Thymus (tissue), 11 donors: ENCODE data around the gene CD8B2. TPM values are rescaled to one million over a fixed set of nuclear protein-coding genes. Genes with fewer than 3 reads are reported as not detected.

Experiments
- DNase-seq, 9 donors: peaks; one replicate each; pipeline ENCODE4 v3.0.0-alpha.2; 2013; ENCODE audit warnings: low spot score in 9 of 9, low read depth in 6 of 9, missing footprints in 1 of 9
- H3K27ac ChIP-seq, 2 donors: one replicate each; pipeline ENCODE4 v1.5.1; 2013; ENCODE audit warnings: control low read depth in 1 of 2, low read depth in 1 of 2, low read length in 1 of 2, mild to moderate bottlenecking in 1 of 2, moderate library complexity in 1 of 2
- H3K27me3 ChIP-seq, 2 donors: one replicate each; pipeline ENCODE4 v1.5.1; 2013; ENCODE audit warnings: low read length in 1 of 2; ENCODE audit not compliant: control insufficient read depth in 2 of 2, insufficient read depth in 1 of 2
- H3K36me3 ChIP-seq, 2 donors: one replicate each; pipeline ENCODE4 v1.5.1; 2013; ENCODE audit warnings: low read length in 1 of 2, mild to moderate bottlenecking in 1 of 2, moderate library complexity in 1 of 2; ENCODE audit not compliant: control insufficient read depth in 2 of 2, insufficient read depth in 2 of 2
- H3K4me1 ChIP-seq, 2 donors: one replicate each; pipeline ENCODE4 v1.5.1; 2013; ENCODE audit warnings: low read length in 2 of 2; ENCODE audit not compliant: control insufficient read depth in 2 of 2, insufficient read depth in 2 of 2
- H3K4me3 ChIP-seq, 2 donors: one replicate each; pipeline ENCODE4 v1.5.1; 2013; ENCODE audit warnings: low read length in 2 of 2, control low read depth in 1 of 2, mild to moderate bottlenecking in 1 of 2
- H3K9me3 ChIP-seq, 2 donors: one replicate each; pipeline ENCODE4 v1.5.1; 2013; ENCODE audit warnings: low read length in 1 of 2, mild to moderate bottlenecking in 1 of 2; ENCODE audit not compliant: control insufficient read depth in 2 of 2, insufficient read depth in 1 of 2
- WGBS: extraction: QIAGEN DNeasy Blood & Tissue Kit; methylation state at CpG from one replicate; pipeline ENCODE4 v1.1.7; 2013; 5-methylcytosine and 5-hydroxymethylcytosine counted together
- polyA plus RNA-seq: library from polyadenylated mRNA; stranded (reverse); fragments of 200-250 nt; gene quantifications from one replicate; pipeline ENCODE4 v1.2.3, GENCODE V29; 2013
- total RNA-seq: library from RNA; stranded (reverse); fragments of 120-200 nt; gene quantifications from one replicate; pipeline ENCODE4 v1.2.4, GENCODE V29; 2013
- donor health status: healthy.

The CD8B2 gene
- total and polyA plus RNA-seq, 2 donors, result 6.3 to 22.1 TPM

DNA sequence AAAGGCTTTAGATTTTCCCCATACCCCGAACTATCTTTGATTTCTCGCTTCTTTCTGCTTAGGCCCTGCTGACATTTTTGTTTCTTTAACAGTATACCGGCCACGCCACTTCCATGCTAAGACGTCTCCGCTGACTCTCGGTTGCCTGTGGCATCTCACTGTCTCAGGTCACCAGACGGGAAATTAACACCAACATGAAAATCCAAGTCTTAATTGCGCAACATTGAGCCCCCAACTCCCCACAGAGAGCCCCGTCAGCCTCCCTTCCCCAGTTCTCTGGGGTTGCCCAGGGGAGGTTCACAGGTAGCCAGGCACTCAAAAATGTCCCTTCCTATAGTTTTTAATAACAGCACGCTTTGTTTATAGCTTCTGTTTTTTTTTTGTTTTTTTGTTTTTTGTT is 30.2 kb downstream of the CD8B2 start:
- no peak overlapping the region for H3K4me3 ChIP-seq
- no peaks in the 10 kb centered on the region for H3K9me3 ChIP-seq
- peaks cover under 1 to 1% of the 10 kb centered on the region in 2 donors for H3K4me1 ChIP-seq
- WGBS, result 98% methylated on average over 11 of the region's 11 CpGs
- no peaks in the 10 kb centered on the region for H3K36me3 ChIP-seq
- DNase-seq, result no peak
- H3K27me3 ChIP-seq, result no peaks in the 10 kb centered on the region
- H3K27ac ChIP-seq, result no peak overlapping the region

DNA sequence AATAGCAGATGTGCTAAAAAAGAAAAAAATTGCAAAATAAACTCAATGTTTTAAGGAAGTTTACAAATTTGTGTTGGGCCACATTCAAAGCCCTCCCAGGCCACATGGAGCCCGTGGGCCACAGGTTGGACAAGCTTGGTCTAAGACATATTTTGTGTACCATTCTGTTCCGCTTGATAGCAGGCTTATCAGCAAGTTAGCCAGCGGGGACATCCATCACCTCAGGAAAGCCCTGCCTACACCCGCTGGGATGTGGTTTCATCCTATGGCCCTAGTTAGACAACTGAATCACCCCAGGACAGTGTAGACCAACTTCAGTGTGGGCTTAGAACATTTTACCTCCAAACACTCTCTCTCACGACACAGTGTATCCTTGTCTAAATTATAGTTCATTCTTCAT is 32.6 kb downstream of the CD8B2 start:
- 79% methylated on average over 5 of the region's 5 CpGs for WGBS
- H3K36me3 ChIP-seq, result no peaks in the 10 kb centered on the region

GRCh38 chr2:106521016-106521415 is 33.9 kb downstream of the CD8B2 start:
- Histone ChIP-seq H3K27ac (no peak overlapping the region), H3K9me3 (peaks cover 0 to 8% of the 10 kb centered on the region in 2 donors), H3K4me3 (no peak overlapping the region), H3K4me1 (no peaks in the 10 kb centered on the region), H3K27me3 (no peaks in the 10 kb centered on the region), H3K36me3 (no peaks in the 10 kb centered on the region)
- DNase-seq, result no peak
- 87% methylated on average over 9 of the region's 9 CpGs for WGBS

More for the DNA sequence above, 32.6 kb downstream of the CD8B2 start:
- H3K9me3 ChIP-seq, result peaks cover 0 to 8% of the 10 kb centered on the region in 2 donors
- no peak overlapping the region for H3K27ac ChIP-seq
- H3K4me3 ChIP-seq, result no peak overlapping the region
- no peak for DNase-seq
- no peaks in the 10 kb centered on the region for H3K27me3 ChIP-seq
- H3K4me1 ChIP-seq, result no peaks in the 10 kb centered on the region

GRCh38 chr2:106523976-106524665 is 37.0 kb downstream of the CD8B2 start:
- no peak for DNase-seq
- Histone ChIP-seq H3K4me3 (no peak overlapping the region), H3K27me3 (no peaks in the 10 kb centered on the region), H3K9me3 (peaks cover 0 to 8% of the 10 kb centered on the region in 2 donors), H3K4me1 (peaks cover under 1 to 2% of the 10 kb centered on the region in 2 donors), H3K27ac (no peak overlapping the region), H3K36me3 (no peaks in the 10 kb centered on the region)
- WGBS, result 95% methylated on average over 6 of the region's 6 CpGs

GRCh38 chr2:106530866-106531265 is 43.7 kb downstream of the CD8B2 start:
- no peak overlapping the region for H3K27ac ChIP-seq
- H3K9me3 ChIP-seq, result no peaks in the 10 kb centered on the region
- H3K36me3 ChIP-seq, result no peaks in the 10 kb centered on the region
- H3K4me1 ChIP-seq, result peaks cover 7 to 14% of the 10 kb centered on the region in 2 donors
- no peak for DNase-seq
- WGBS, result 55% methylated on average over 2 of the region's 2 CpGs
- no peaks in the 10 kb centered on the region for H3K27me3 ChIP-seq
- no peak overlapping the region for H3K4me3 ChIP-seq

DNA sequence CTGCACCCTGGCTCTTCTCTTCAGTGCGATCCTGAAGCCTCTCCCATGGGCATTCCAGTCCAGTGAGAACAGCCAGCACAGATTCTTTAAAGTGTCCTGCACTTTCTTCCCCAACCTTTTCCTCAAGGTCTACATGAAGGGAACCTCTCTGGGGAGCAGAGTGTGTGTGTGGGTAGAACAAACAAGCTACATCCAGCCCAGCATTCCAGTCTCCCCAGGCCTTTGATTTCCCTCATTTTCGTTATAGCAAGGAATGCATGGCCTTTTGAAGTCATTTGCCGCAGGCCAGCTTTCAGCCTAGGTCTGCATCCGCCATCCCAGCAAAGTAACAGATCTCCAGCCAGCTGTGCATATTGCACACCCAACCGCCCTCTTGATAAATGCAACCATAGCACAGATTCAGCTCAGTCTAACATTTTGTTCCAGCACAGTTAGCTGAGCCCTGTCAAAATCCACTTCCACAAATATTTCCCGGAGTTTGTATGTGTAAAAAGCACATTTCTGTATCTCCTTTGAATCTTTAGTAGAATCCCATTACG is 44.6 kb downstream of the CD8B2 start:
- Histone ChIP-seq H3K36me3 (no peaks in the 10 kb centered on the region), H3K4me3 (no peak overlapping the region), H3K27me3 (no peaks in the 10 kb centered on the region), H3K9me3 (no peaks in the 10 kb centered on the region), H3K4me1 (peaks cover 14 to 20% of the 10 kb centered on the region in 2 donors), H3K27ac (no peak overlapping the region)
- WGBS, result 97% methylated on average over 7 of the region's 7 CpGs
- no peak for DNase-seq

DNA sequence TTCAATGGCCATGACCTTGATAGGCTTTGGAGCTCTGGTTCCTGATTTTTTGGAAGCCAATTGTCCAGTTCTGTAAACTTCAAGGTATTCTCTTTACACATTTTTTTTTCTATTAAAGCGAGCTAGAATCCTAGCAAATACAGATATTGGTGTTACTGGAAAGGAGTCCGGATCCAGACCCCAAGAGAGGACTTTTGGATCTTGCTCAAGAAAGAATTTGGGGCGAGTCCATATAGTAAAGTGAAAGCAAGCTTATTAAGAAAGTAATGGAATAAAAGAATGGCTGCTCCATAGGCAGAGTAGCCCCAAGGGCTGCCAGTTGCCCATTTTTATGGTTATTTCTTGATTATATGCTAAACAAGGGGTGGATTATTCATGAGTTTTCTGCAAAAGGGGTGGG is 45.1 kb downstream of the CD8B2 start:
- WGBS, result 96% methylated on average over 3 of the region's 3 CpGs
- Histone ChIP-seq H3K4me3 (no peak overlapping the region), H3K36me3 (no peaks in the 10 kb centered on the region), H3K27ac (no peak overlapping the region), H3K9me3 (no peaks in the 10 kb centered on the region), H3K4me1 (peaks cover 15 to 23% of the 10 kb centered on the region in 2 donors), H3K27me3 (no peaks in the 10 kb centered on the region)
- DNase-seq, result no peak

GRCh38 chr2:106534471-106534870 is 47.3 kb downstream of the CD8B2 start:
- no peaks in the 10 kb centered on the region for H3K27me3 ChIP-seq
- 95% methylated on average over 6 of the region's 6 CpGs for WGBS
- H3K4me3 ChIP-seq, result no peak overlapping the region
- H3K27ac ChIP-seq, result no peak overlapping the region
- no peaks in the 10 kb centered on the region for H3K9me3 ChIP-seq
- H3K36me3 ChIP-seq, result no peaks in the 10 kb centered on the region
- no peak for DNase-seq
- peaks cover 12 to 20% of the 10 kb centered on the region in 2 donors for H3K4me1 ChIP-seq

DNA sequence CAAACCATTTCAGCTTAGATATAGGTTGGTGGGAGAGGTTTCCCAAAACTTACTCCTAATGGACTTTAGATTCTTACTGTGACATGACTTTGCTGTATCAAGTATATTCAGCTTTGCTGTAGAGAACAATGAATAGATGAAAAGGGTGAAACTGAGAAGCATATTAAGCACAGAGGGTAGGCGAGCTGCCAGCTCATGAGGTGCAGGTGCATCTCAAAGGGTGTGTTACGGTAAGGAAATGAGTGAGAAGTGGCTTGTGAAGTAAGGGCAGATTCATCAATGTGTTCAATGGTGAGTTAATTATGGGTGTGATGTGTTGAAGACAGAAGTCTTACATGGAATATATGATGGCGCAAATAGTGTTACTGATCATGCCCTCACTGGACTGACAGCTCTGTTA is 49.3 kb downstream of the CD8B2 start:
- no peak overlapping the region for H3K27ac ChIP-seq
- DNase-seq, result peak in 6 of 9 donors; percentile 13 to 64 (median 27)
- H3K36me3 ChIP-seq, result no peaks in the 10 kb centered on the region
- peaks cover 8 to 14% of the 10 kb centered on the region in 2 donors for H3K4me1 ChIP-seq
- no peaks in the 10 kb centered on the region for H3K9me3 ChIP-seq
- no peaks in the 10 kb centered on the region for H3K27me3 ChIP-seq
- no peak overlapping the region for H3K4me3 ChIP-seq
- 45% methylated on average over 3 of the region's 3 CpGs for WGBS
